Heart left ventricle (tissue), 16 donors: ENCODE data around the gene SH3PXD2A. TPM values are rescaled to one million over a fixed set of nuclear protein-coding genes. Genes with fewer than 3 reads are reported as not detected.

ENCODE experiments used
- ATAC-seq, 4 donors: fragments of 200-7000 bp; cut with Tn5 transposase; one replicate each; pipeline ENCODE4 v1.9.1; 2020 to 2022; ENCODE audit warnings: moderate library complexity in 4 of 4, mild to moderate bottlenecking in 3 of 4, moderate number of reproducible peaks in 1 of 4
- DNase-seq, 5 donors: peaks; one replicate each; pipeline ENCODE4 v3.0.0-alpha.2; 2020
- H3K27ac ChIP-seq, 12 donors: fragments of 200-600 bp; sonication (generic) in 4 of 12; one replicate each; pipeline versions ENCODE4 v1.5.0 to v1.8.0; 2016 to 2022; ENCODE audit warnings: mild to moderate bottlenecking in 2 of 12
- H3K27me3 ChIP-seq, 9 donors: fragments of 200-600 bp; sonication (generic) in 2 of 9; one replicate each; pipeline versions ENCODE4 v1.5.1 to v1.8.0; 2016 to 2022; ENCODE audit warnings: mild to moderate bottlenecking in 3 of 9
- H3K36me3 ChIP-seq, 9 donors: fragments of 200-600 bp; sonication (generic) in 2 of 9; one replicate each; pipeline versions ENCODE4 v1.5.0 to v1.8.0; 2018 to 2022; ENCODE audit warnings: mild to moderate bottlenecking in 2 of 9
- H3K4me1 ChIP-seq, 12 donors: fragments of 200-600 bp; sonication (generic) in 4 of 12; one replicate each; pipeline versions ENCODE4 v1.5.0 to v1.8.0; 2016 to 2022; ENCODE audit warnings: mild to moderate bottlenecking in 3 of 12
- H3K4me3 ChIP-seq, 12 donors: fragments of 200-600 bp; sonication (generic) in 4 of 12; one replicate each; pipeline versions ENCODE4 v1.5.0 to v1.8.0; 2017 to 2022; ENCODE audit warnings: mild to moderate bottlenecking in 9 of 12, moderate library complexity in 4 of 12
- H3K9me3 ChIP-seq, 12 donors: fragments of 200-600 bp; sonication (generic) in 4 of 12; one replicate each; pipeline versions ENCODE4 v1.5.0 to v1.8.0; 2016 to 2022; ENCODE audit warnings: mild to moderate bottlenecking in 1 of 12
- POLR2A ChIP-seq, 2 donors: fragments of 450-650 bp; IDR thresholded peaks; one replicate each; pipeline ENCODE4 v1.6.1; 2017; ENCODE audit warnings: antibody characterized with exemption in 2 of 2, mild to moderate bottlenecking in 2 of 2, moderate library complexity in 2 of 2
- WGBS, 4 donors: extraction: QIAGEN DNeasy Blood & Tissue Kit in 2 of 4; methylation state at CpG; one replicate each; pipeline versions ENCODE4 v1.1.5 to v1.1.7; 2013 to 2018; 5-methylcytosine and 5-hydroxymethylcytosine counted together
- intact Hi-C, 10 donors: fragments of 100-400 bp; cut with DNase I; formaldehyde crosslinking; loops; one replicate each; pipeline versions ENCODE4 v1.11.1 to v1.14.2; 2022
- polyA plus RNA-seq, 2 donors: library from polyadenylated mRNA; stranded (reverse); fragments of 200-250 nt; gene quantifications; one replicate each; pipeline ENCODE4 v1.2.3, GENCODE V29; 2013
- total RNA-seq, 9 donors: library from RNA; depleted of rRNA in 2 of 9; stranded (reverse); fragments of >200 nt in 2 of 9; fragmentation: NEBNext Ultra II Directional in 3 of 9; extraction: Animal tissue kit (Norgen Biotek cat#: 25700) in 3 of 9; gene quantifications; one replicate each; pipeline versions ENCODE4 v1.1.0 to v1.2.4, GENCODE V29; 2016 to 2023
- TF ChIP-seq, protein P1 (sequence below), 12 donors: fragments of 200-600 bp; sonication (generic) in 4 of 12; IDR thresholded peaks; one replicate each; pipeline versions ENCODE4 v1.5.0 to v1.8.0; 2018 to 2022; ENCODE audit warnings: antibody characterized with exemption in 12 of 12, mild to moderate bottlenecking in 5 of 12
- donor health status: ischemic (EF 13 %, LVEDD 7.1; RV severe dilation, severe dysfunction).
- donor health status: healthy with polysubstance abuse.
- donor health status: DM: no; HTN: yes; CAD: no.
- donor health status: DM: no; HTN: no; CAD: no.
- donor health status: ischemic (EF 25% LVEDD 6.9; RV normal size, moderate dysfunction).
- donor health status: ischemic (EF 25% LVEDD 5.7; RV mildly dilated, moderate dysfunction).
- donor health status: healthy.
- donor health status: DM: yes; HTN: yes; CAD: no.
- donor health status: ischemic (EF 35%, LVEDD 5.7; RV mildly dilated, moderate dysfunction).
- donor health status: nonischemic (EF 11% LVEDD 7.7; RV severe dilation, severe dysfunction).
- donor health status: DM: yes; HTN: yes; CAD: no.
- donor health status: PGD.
- donor health status: ischemic (EF 29% LVEDD 5.4; RV normal size, mild dysfunction).
- donor health status: nonischemic (EF 23%, LVEDD 6.1; RV moderate dilation, normal function).

Gene SH3PXD2A
- total and polyA plus RNA-seq, 11 donors: 11.8 to 43.4 (median 31.1) TPM

DNA sequence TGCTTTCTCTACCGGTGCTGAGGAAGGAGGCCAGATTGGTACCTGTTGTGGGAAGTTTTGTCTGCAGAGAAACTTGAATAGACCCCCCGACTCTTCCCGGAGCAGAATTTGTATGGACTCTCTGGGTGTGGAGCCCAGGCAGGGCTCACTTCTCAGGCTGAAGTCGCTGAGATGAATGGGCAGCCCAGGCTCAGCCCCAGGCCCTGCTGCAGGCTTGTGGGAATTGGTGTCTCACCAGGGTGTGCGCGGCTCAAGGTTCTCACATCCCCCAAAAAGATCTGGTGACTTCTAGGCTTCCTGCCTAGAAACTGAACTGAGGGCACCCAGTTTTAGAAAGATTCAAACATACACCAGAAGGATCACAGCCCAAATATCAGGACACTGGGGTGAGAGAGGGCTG is 258.4 kb downstream of the SH3PXD2A start:
- H3K27ac ChIP-seq: peak overlapping the region in 2 of 12 donors; percentile 19 to 23
- H3K9me3 ChIP-seq: no peaks in the 10 kb centered on the region
- intact Hi-C loops: loop anchor here in 7 of 10 donors (5.0 to 10.0 kb wide), 4 partner anchors 182 to 278 kb away; partner anchors contain the start of gene SH3PXD2A (in 1 of the 7)
- WGBS, 4 donors: 79 to 84% (median 80%) methylated on average over 4 to 6 of the region's 6 CpGs
- no peak for TF ChIP-seq POLR2A (IDR thresholded peaks at IDR 0.05)
- TF ChIP-seq, protein P1, sequence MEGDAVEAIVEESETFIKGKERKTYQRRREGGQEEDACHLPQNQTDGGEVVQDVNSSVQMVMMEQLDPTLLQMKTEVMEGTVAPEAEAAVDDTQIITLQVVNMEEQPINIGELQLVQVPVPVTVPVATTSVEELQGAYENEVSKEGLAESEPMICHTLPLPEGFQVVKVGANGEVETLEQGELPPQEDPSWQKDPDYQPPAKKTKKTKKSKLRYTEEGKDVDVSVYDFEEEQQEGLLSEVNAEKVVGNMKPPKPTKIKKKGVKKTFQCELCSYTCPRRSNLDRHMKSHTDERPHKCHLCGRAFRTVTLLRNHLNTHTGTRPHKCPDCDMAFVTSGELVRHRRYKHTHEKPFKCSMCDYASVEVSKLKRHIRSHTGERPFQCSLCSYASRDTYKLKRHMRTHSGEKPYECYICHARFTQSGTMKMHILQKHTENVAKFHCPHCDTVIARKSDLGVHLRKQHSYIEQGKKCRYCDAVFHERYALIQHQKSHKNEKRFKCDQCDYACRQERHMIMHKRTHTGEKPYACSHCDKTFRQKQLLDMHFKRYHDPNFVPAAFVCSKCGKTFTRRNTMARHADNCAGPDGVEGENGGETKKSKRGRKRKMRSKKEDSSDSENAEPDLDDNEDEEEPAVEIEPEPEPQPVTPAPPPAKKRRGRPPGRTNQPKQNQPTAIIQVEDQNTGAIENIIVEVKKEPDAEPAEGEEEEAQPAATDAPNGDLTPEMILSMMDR (IDR thresholded peaks at IDR 0.05): no peak
- H3K4me1 ChIP-seq: peaks cover 0 to 28% (median 6%) of the 10 kb centered on the region in 12 donors
- DNase-seq (no peak), ATAC-seq (no peak)
- H3K27me3 ChIP-seq: no peaks in the 10 kb centered on the region
- H3K4me3 ChIP-seq: no peak overlapping the region
- H3K36me3 ChIP-seq: peaks cover 0 to 15% (median 4%) of the 10 kb centered on the region in 9 donors

DNA sequence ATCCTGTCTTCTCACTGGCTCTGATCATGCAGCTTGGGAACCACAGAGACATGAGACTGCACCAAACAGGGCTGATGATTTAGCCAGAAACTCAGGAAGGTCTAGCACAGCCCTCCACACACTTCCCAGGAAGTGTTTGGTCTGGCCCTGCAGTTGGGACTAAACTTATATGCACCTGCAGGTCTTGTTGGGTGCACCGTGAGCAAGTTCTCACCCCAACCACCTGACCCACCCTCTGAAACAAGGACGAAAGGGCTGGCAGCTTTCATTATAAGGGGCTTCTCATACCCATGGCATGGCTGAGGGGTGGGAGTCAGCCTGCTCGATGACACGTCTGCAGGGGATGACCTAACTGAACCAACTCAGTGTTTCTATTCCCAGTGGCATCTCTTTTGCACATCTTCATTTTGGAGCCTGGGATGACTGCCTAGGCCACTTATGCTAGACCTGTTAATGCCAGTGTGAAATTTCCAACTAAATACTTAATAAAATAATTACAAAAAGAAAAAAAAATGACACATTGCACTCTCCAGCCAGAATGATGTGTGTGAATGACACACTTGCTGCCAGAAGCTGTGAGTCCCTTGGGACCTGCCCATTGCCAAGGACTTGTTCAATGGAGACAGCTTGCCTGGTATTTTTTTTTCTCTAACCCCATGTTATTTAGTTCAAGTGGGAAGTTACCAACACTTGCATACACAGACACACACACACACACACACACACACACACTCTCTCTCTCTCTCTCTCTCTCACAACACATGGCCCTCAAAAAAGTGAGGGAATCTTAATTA is 259.2 kb downstream of the SH3PXD2A start:
- DNase-seq: peak in 1 of 5 donors; percentile 63
- H3K9me3 ChIP-seq: no peaks in the 10 kb centered on the region
- peaks cover 0 to 9% (median 0%) of the 10 kb centered on the region in 9 donors for H3K36me3 ChIP-seq
- intact Hi-C loops: loop anchor here in 7 of 10 donors (5.0 to 10.0 kb wide), 4 partner anchors 181 to 279 kb away; partner anchors contain the start of gene SH3PXD2A (in 1 of the 7)
- H3K27me3 ChIP-seq: no peaks in the 10 kb centered on the region
- no peak for ATAC-seq
- no peak overlapping the region for H3K27ac ChIP-seq
- WGBS, 4 donors: 86 to 94% (median 88%) methylated on average over 4 of the region's 4 CpGs
- H3K4me3 ChIP-seq: no peak overlapping the region
- peaks cover 0 to 28% (median 6%) of the 10 kb centered on the region in 12 donors for H3K4me1 ChIP-seq
- no peak for TF ChIP-seq POLR2A (IDR thresholded peaks at IDR 0.05)
- TF ChIP-seq, protein P1 (IDR thresholded peaks at IDR 0.05): no peak

DNA sequence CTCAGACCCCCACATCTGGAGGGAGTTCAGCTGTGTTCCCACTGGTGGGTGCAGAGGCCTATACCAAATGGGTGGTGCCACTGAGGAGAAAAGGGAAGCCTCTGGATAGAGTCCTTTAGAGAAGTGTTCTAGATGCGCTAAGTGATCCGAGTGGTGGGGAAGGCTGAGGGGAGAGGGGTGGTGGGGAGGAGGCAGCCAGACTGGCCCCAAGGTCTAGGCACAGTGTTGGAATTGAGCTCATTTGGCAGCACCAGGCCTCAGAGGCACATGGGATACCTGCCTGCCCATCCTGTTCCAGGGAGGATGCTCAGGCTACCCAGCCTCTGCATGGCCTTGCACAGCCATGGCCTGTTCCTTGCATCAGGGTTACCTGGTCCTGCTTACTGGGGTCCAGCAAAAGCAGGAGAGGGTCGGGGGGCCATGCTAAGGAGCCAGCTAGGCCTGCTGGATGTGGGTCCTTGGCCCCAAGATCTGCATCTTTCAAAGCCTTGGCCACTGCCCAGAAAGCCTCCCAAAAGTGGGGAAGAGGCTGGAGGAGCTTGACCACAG is 262.3 kb downstream of the SH3PXD2A start:
- ATAC-seq (peak in 1 of 4 donors; percentile 6), DNase-seq (no peak)
- TF ChIP-seq, protein P1 (IDR thresholded peaks at IDR 0.05): no peak
- no peak for TF ChIP-seq POLR2A (IDR thresholded peaks at IDR 0.05)
- peaks cover 0 to 3% (median 0%) of the 10 kb centered on the region in 9 donors for H3K36me3 ChIP-seq
- no peaks in the 10 kb centered on the region for H3K9me3 ChIP-seq
- WGBS, 4 donors: 74 to 92% (median 85%) methylated on average over 2 to 3 of the region's 3 CpGs
- H3K4me3 ChIP-seq: no peak overlapping the region
- H3K27ac ChIP-seq: no peak overlapping the region
- intact Hi-C loops: loop anchor here in 9 of 10 donors (5.0 to 10.0 kb wide), 4 partner anchors 176 to 282 kb away; no protein-coding TSS in a partner anchor
- no peaks in the 10 kb centered on the region for H3K27me3 ChIP-seq
- H3K4me1 ChIP-seq: peaks cover 0 to 20% (median 2%) of the 10 kb centered on the region in 12 donors
